Measurements from ENCODE around the gene CAV1. TPM values are rescaled to one million over a fixed set of nuclear protein-coding genes. Genes with fewer than 3 reads are reported as not detected.

The CAV1 gene
- total and polyA plus RNA-seq, 2 experiments from 2014 or later: 16.0 to 21.1 TPM

GRCh38 chr7:116546916-116547315 is 22.1 kb downstream of the CAV1 start:
- TF ChIP-seq EZH2phosphoT487 (IDR thresholded peaks at IDR 0.05; ENCODE audit: unreplicated experiment) (no peak), ZNF114 (CRISPR knock-in tag; IDR thresholded peaks at IDR 0.05) (no peak), EZH2 (IDR thresholded peaks at IDR 0.05; ENCODE audit: low read depth, unreplicated experiment) (no peak), ETS1 (IDR thresholded peaks at IDR 0.05) (no peak), ZNF331 (CRISPR knock-in tag; IDR thresholded peaks at IDR 0.05; ENCODE audit: low read depth) (no peak), CTCF (conservative IDR thresholded peaks at IDR 0.05; ENCODE audit: low read depth in 2 of 2) (no peak), STAT1 (IDR thresholded peaks at IDR 0.05; ENCODE audit: unreplicated experiment) (no peak), CREB1 (CRISPR knock-in tag; IDR thresholded peaks at IDR 0.05; ENCODE audit: low read depth) (no peak), POLR2AphosphoS5 (IDR thresholded peaks at IDR 0.05; ENCODE audit: low read depth) (no peak), NANOG (IDR thresholded peaks at IDR 0.05; ENCODE audit: borderline replicate concordance) (no peak), REST (IDR thresholded peaks at IDR 0.05; ENCODE audit: unreplicated experiment) (no peak), JUNB (IDR thresholded peaks at IDR 0.05; ENCODE audit: unreplicated experiment) (no peak)
- TF ChIP-seq, protein P1, sequence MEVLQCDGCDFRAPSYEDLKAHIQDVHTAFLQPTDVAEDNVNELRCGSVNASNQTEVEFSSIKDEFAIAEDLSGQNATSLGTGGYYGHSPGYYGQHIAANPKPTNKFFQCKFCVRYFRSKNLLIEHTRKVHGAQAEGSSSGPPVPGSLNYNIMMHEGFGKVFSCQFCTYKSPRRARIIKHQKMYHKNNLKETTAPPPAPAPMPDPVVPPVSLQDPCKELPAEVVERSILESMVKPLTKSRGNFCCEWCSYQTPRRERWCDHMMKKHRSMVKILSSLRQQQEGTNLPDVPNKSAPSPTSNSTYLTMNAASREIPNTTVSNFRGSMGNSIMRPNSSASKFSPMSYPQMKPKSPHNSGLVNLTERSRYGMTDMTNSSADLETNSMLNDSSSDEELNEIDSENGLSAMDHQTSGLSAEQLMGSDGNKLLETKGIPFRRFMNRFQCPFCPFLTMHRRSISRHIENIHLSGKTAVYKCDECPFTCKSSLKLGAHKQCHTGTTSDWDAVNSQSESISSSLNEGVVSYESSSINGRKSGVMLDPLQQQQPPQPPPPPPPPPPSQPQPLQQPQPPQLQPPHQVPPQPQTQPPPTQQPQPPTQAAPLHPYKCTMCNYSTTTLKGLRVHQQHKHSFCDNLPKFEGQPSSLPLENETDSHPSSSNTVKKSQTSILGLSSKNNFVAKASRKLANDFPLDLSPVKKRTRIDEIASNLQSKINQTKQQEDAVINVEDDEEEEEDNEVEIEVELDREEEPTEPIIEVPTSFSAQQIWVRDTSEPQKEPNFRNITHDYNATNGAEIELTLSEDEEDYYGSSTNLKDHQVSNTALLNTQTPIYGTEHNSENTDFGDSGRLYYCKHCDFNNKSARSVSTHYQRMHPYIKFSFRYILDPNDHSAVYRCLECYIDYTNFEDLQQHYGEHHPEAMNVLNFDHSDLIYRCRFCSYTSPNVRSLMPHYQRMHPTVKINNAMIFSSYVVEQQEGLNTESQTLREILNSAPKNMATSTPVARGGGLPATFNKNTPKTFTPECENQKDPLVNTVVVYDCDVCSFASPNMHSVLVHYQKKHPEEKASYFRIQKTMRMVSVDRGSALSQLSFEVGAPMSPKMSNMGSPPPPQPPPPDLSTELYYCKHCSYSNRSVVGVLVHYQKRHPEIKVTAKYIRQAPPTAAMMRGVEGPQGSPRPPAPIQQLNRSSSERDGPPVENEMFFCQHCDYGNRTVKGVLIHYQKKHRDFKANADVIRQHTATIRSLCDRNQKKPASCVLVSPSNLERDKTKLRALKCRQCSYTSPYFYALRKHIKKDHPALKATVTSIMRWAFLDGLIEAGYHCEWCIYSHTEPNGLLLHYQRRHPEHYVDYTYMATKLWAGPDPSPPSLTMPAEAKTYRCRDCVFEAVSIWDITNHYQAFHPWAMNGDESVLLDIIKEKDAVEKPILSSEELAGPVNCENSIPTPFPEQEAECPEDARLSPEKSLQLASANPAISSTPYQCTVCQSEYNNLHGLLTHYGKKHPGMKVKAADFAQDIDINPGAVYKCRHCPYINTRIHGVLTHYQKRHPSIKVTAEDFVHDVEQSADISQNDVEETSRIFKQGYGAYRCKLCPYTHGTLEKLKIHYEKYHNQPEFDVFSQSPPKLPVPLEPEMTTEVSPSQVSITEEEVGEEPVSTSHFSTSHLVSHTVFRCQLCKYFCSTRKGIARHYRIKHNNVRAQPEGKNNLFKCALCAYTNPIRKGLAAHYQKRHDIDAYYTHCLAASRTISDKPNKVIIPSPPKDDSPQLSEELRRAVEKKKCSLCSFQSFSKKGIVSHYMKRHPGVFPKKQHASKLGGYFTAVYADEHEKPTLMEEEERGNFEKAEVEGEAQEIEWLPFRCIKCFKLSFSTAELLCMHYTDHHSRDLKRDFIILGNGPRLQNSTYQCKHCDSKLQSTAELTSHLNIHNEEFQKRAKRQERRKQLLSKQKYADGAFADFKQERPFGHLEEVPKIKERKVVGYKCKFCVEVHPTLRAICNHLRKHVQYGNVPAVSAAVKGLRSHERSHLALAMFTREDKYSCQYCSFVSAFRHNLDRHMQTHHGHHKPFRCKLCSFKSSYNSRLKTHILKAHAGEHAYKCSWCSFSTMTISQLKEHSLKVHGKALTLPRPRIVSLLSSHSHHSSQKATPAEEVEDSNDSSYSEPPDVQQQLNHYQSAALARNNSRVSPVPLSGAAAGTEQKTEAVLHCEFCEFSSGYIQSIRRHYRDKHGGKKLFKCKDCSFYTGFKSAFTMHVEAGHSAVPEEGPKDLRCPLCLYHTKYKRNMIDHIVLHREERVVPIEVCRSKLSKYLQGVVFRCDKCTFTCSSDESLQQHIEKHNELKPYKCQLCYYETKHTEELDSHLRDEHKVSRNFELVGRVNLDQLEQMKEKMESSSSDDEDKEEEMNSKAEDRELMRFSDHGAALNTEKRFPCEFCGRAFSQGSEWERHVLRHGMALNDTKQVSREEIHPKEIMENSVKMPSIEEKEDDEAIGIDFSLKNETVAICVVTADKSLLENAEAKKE (CRISPR knock-in tag; IDR thresholded peaks at IDR 0.05): no peak
- Histone ChIP-seq H4K20me1 (replicated peaks; ENCODE audit: insufficient read depth) (no peaks in the 10 kb centered on the region), H3K27me3 (ENCODE audit: insufficient read depth) (no peaks in the 10 kb centered on the region), H3F3A (replicated peaks; ENCODE audit: low read depth) (no peaks in the 10 kb centered on the region), H2AFZ (no peak overlapping the region), H3K79me2 (replicated peaks; ENCODE audit: insufficient read depth) (no peaks in the 10 kb centered on the region), H3K36me3 (ENCODE audit: insufficient read depth) (no peaks in the 10 kb centered on the region), H3K4me3 (no peak overlapping the region), H3K27ac (ENCODE audit: low read depth) (no peak overlapping the region), H3K4me1 (ENCODE audit: insufficient read depth) (no peaks in the 10 kb centered on the region), H3K9me2 (ENCODE audit: insufficient read depth) (no peaks in the 10 kb centered on the region), H3K4me2 (no peak overlapping the region)
- Mint-ChIP-seq H3K27me3 (ENCODE audit: insufficient read depth, low read depth, poor library complexity) (peaks cover 2% of the 10 kb centered on the region), H3K36me3 (ENCODE audit: low read depth) (no peaks in the 10 kb centered on the region), H3K4me1 (no peaks in the 10 kb centered on the region), H3K27ac (no peak overlapping the region), H3K4me3 (no peak overlapping the region), H3K9me3 (no peaks in the 10 kb centered on the region)
- ATAC-seq (no peak), DNase-seq (ENCODE audit: low spot score) (no peak)
